Liver (tissue), 3 donors: Measurements from ENCODE around the gene MYRF.

Experiments
- CTCF ChIP-seq: fragments of 150-350 bp; IDR thresholded peaks from 2 replicates; pipeline ENCODE4 v1.5.1; 2017; ENCODE audit warnings: improper control_type of control experiment, low read depth, low read length; ENCODE audit not compliant: missing input control
- JUND ChIP-seq, 2 donors: IDR thresholded peaks; 2 replicates each; pipeline ENCODE4 v1.6.1; 2016; ENCODE audit warnings: antibody characterized with exemption in 2 of 2
- TAF1 ChIP-seq: conservative IDR thresholded peaks from 2 replicates; pipeline ENCODE4 v1.6.1; 2016; ENCODE audit warnings: antibody characterized with exemption, mild to moderate bottlenecking
- TF ChIP-seq, protein P1 (sequence below): IDR thresholded peaks from 2 replicates; pipeline ENCODE4 v1.6.1; 2016; ENCODE audit warnings: antibody characterized with exemption
- TF ChIP-seq, protein P2 (sequence below): IDR thresholded peaks from 2 replicates; pipeline ENCODE4 v1.6.1; 2016; ENCODE audit warnings: antibody characterized with exemption
- donor health status: healthy.
- donor health status: healthy.

DNA sequence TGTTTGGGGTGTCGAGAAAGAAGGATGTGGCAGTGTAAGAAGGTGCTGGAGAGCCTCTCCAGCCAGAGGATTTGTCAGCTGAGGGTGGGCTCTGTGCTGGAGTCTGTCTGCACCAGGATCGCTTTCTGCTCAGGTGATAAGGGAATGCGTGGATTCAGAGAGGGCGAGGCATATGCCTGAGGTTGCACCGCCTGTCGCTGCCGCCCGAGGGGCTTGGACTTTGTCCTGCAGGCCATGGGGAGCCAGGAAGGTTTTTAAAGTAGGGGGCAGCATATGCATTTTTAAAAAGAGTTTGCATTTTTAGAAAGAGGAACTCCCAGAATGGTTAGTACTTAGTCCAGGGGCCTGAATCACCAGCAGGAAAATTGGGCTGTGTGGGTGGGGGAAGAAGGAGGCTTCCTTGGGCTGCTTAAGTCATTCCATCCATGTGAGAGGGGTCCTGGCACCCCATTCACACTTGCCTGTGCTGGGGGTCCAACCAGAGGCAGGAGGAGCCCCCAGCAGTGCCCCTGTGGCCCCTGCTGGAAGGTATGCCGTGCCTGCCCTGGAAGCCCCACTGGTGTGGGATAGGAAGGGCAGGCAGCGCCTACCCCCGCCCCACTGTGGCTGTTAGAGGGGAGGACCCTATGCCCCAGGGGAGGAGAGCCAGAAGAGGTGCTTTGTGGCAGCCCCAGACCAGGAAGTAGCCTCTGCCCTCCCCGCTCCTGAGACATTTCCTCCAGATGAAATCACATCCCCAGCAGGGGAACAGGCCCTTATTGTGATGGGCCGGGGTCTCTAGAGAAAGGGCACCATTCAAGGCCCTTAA lies 35.8 kb upstream of the MYRF start:
- TF ChIP-seq CTCF: no peak
- TF ChIP-seq, protein P1, sequence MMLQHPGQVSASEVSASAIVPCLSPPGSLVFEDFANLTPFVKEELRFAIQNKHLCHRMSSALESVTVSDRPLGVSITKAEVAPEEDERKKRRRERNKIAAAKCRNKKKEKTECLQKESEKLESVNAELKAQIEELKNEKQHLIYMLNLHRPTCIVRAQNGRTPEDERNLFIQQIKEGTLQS: no peak
- TF ChIP-seq, protein P2, sequence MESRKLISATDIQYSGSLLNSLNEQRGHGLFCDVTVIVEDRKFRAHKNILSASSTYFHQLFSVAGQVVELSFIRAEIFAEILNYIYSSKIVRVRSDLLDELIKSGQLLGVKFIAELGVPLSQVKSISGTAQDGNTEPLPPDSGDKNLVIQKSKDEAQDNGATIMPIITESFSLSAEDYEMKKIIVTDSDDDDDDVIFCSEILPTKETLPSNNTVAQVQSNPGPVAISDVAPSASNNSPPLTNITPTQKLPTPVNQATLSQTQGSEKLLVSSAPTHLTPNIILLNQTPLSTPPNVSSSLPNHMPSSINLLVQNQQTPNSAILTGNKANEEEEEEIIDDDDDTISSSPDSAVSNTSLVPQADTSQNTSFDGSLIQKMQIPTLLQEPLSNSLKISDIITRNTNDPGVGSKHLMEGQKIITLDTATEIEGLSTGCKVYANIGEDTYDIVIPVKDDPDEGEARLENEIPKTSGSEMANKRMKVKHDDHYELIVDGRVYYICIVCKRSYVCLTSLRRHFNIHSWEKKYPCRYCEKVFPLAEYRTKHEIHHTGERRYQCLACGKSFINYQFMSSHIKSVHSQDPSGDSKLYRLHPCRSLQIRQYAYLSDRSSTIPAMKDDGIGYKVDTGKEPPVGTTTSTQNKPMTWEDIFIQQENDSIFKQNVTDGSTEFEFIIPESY: no peak
- TF ChIP-seq JUND (IDR thresholded peaks at IDR 0.05): no peak
- TF ChIP-seq TAF1: no peak
